ENCODE measurements around the gene PHACTR3.

PHACTR3 gene

GRCh38 chr20:59690101-59690500 lies 85.8 kb downstream of the PHACTR3 start:
- no peak for DNase-seq (ENCODE audit: low read depth in 3 of 3, low spot score in 1 of 3)

- no peak for DNase-seq (ENCODE audit: low read depth in 3 of 3, low spot score in 1 of 3)
These were observed 86.6 kb downstream of the PHACTR3 start for GRCh38 chr20:59690976-59691375.

- no peak for DNase-seq (ENCODE audit: low read depth in 3 of 3, low spot score in 1 of 3)
These were observed 87.8 kb downstream of the PHACTR3 start for GRCh38 chr20:59692139-59692538.

- DNase-seq (ENCODE audit: low read depth in 3 of 3, low spot score in 1 of 3): no peak
These were observed 89.2 kb downstream of the PHACTR3 start for GRCh38 chr20:59693587-59693986.

DNA sequence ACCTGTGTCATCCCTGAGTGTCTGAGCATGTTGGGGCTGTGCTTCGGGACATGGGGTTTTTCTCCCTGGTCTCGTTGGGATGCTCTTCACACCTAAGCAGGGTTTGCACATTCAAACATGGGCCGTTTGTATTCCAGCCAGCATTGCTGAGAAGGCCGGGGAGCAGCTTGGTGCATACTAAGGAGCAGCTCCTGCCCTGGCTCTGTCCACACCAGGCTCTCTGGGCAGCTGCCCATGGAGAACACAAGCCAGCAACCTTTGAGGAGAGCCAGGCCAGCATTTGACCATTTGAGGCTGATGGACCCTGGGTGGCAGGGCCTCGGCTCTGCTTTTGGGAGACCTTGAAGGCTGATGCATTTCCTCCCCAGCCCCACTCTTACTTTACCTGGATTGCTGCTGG lies 92.1 kb downstream of the PHACTR3 start:
- no peak for DNase-seq (ENCODE audit: low read depth in 3 of 3, low spot score in 1 of 3)

- DNase-seq (ENCODE audit: low read depth in 3 of 3, low spot score in 1 of 3): no peak
These were observed 92.7 kb downstream of the PHACTR3 start for GRCh38 chr20:59697068-59697467.

GRCh38 chr20:59698598-59698997 lies 94.3 kb downstream of the PHACTR3 start:
- no peak for DNase-seq (ENCODE audit: low read depth in 3 of 3, low spot score in 1 of 3)

- DNase-seq (ENCODE audit: low read depth in 3 of 3, low spot score in 1 of 3): no peak
These were observed 96.9 kb downstream of the PHACTR3 start for GRCh38 chr20:59701236-59701635.

DNA sequence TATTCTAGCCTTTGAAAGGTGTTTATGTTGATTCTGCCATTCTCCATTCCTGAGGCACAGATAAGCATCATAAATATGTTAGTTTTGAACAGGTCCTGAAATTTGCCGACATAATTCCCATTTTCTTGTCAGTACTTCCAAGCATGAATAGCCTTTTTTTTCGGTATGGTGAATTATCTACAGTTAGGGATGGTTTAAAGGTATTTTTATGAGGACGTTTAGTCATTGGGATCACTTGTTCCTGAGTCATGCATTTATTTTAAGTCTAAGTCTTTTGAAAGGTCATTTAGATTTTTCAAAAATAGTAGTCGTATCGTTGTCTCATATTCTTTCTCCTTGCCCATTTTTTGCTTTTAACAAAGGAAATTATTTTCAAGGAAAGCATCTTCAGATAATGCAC lies 98.7 kb downstream of the PHACTR3 start:
- DNase-seq (ENCODE audit: low read depth in 3 of 3, low spot score in 1 of 3): no peak

GRCh38 chr20:59705651-59706399 lies 101.5 kb downstream of the PHACTR3 start:
- no peak for DNase-seq (ENCODE audit: low read depth in 3 of 3, low spot score in 1 of 3)

- no peak for DNase-seq (ENCODE audit: low read depth in 3 of 3, low spot score in 1 of 3)
These were observed 102.0 kb downstream of the PHACTR3 start for GRCh38 chr20:59706400-59706693.

DNA sequence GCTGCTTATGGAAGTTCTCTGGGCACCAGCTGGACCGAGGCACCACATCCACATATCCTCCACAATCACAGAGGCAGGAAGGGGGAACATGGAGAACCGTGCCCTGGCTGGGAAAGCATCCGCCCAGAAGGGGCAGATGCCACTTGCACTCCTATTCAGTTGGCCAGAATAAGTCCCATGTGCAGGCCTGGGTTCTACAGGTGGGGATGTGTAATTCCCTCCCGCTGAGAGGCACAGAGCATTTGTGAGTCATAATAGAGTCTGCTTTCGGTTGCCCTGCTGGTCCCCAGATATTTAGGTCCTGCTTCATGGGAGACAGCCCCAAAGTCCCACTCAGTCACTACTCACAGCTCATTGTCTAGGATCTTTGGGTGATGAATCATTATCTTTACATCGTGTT lies 104.0 kb downstream of the PHACTR3 start:
- no peak for DNase-seq (ENCODE audit: low read depth in 3 of 3, low spot score in 1 of 3)

DNA sequence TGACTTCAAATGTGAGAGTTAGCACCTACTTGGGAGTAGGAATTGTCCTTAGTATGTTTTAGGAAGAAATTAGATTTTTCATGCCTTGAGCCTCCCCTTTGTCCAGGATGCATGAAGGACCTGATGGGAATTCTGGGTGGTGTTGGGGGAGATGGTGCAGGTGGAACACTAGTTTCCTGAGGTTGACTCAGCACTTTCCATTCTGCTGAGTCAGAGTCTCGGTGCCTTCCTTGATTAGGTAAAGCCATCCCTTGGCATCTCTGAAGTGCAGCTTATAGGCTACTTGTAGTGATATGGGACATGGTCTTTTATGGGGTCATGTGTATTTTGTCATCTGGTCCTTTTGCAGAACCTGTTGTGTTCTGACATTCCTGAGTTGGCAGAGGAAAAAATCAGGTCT lies 105.3 kb downstream of the PHACTR3 start:
- DNase-seq (ENCODE audit: low read depth in 3 of 3, low spot score in 1 of 3): no peak

GRCh38 chr20:59718071-59718470 lies 113.7 kb downstream of the PHACTR3 start:
- DNase-seq (ENCODE audit: low read depth in 3 of 3, low spot score in 1 of 3): no peak

- no peak for DNase-seq (ENCODE audit: low read depth in 3 of 3, low spot score in 1 of 3)
These were observed 114.4 kb downstream of the PHACTR3 start for GRCh38 chr20:59718751-59719150.

- DNase-seq (ENCODE audit: low read depth in 3 of 3, low spot score in 1 of 3): no peak
These were observed 115.7 kb downstream of the PHACTR3 start for GRCh38 chr20:59720013-59720412.

GRCh38 chr20:59721386-59721785 lies 117.0 kb downstream of the PHACTR3 start:
- no peak for DNase-seq (ENCODE audit: low read depth in 3 of 3, low spot score in 1 of 3)

DNA sequence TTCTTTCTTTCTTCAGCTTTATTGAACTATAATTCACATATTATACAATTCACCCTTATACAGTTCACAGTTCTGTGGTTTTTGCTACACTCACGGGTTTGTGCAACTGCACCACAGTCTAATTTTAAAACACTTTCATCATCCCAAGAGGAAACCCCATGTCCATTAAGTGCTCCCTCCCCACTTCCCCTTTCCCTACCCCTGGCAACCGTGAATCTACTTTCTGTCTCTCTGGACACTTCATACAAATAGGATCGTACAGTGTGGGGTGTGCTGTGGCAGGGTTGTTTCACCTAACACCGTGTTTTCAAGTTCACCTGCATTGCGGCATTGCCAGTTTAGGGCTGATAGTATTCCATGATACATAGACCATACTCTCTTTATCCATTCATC lies 118.8 kb downstream of the PHACTR3 start:
- DNase-seq (ENCODE audit: low read depth in 3 of 3, low spot score in 1 of 3): no peak

DNA sequence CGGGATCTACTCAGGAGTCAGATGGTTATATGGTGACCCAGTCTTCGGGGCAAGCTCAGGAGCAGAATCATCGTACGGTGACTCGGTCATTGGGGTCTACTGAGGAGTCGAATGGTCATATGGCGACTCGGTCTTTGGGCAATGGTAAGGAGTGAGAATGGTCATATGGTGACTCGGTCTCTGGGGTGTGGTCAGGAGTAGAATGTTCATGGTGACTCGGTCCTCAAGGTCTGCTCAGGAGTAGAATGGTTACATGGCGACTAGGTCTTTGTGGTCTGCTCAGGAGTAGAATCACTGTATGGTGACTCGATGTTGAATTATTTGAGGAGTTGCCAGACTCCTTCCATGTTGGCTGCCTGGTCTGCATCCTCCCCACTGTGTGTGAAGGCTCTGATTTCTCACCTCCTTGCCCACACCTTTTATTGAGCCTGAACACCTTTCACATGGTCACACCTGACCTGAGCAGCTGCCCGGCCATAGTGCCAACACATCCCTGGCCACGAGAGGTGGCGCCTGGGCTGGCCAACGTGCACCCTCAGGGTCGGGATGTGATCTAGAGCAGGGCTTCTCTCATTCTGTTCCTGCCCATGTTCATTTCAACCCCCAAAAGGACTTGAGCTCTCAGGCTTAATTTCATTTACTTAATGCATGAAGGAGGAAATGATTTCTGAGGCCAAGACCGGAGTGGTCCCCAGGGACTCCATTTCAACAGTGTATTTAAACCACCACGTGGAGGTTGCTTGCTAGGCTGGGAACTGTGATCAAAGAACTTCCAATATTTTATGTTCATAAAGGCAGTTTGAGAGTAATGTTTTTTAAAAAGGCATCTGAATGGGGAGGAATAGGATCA lies 119.5 kb downstream of the PHACTR3 start:
- DNase-seq (ENCODE audit: low read depth in 3 of 3, low spot score in 1 of 3): no peak

- DNase-seq (ENCODE audit: low read depth in 3 of 3, low spot score in 1 of 3): no peak
These were observed 120.4 kb downstream of the PHACTR3 start for GRCh38 chr20:59724457-59725366.

DNA sequence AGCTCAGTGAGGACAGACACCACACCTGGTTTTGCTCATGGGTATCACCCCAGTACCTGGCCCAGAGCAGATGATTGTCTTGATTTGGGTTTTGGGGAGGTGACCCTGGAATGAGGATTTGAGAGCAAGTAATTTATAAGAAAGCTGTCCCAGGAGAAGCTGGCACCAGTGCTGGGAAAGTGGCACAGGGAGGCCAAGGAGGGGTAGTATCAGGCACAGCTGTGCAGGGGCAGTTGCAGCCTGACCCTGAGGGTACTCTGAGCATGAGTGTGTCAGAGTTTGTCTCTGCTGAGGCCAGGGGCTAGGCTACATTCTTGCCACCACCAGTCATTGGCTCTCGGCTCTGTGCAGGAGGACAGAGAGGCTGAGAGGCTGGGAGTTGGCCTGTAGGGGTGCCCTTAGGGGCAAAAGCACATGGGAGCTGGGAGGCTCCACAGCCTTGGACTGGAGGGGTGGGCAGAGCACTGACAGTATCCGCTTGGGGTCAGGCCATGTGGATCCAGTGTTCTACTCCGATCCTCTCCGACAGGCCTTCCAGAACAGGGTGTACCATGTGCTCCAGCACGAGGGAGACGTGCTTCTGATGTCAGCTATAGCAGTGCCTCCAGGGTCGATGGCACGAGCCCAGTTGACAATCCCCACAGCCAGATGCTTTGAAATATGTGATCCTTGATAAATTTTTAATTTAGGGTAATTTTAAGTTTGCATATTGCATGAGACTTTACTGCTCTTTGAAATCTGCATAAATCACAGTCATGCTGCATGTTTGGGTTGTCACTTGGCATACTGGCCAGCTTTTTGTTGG lies 121.3 kb downstream of the PHACTR3 start:
- no peak for DNase-seq (ENCODE audit: low read depth in 3 of 3, low spot score in 1 of 3)
